GM18867 (cell line): ENCODE data around the gene IGFBP4.

Experiments used
- ATAC-seq: cut with Tn5 transposase; IDR thresholded peaks from one replicate; pipeline ENCODE4 v1.9.1; 2021; ENCODE audit warnings: mild to moderate bottlenecking, moderate library complexity; ENCODE audit not compliant: unreplicated experiment

IGFBP4 gene

DNA sequence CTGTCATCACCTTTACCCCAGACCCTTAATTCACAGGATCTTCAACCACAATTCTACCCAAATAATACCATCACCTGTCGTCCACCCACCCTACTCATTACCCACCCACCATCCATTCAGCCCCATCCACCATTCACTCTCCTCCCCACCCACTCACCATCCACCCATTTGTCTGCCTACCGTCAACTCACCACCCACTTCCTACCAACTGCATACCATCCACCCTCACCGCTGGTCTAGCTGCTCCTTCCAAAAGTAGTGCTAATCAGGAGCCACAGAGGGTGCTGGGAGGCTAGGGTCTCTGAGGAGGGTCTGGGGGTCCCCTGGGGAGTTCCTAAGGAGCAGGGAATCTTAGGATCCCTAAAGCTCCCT, 12.0 kb upstream of the IGFBP4 start:
- ATAC-seq: no peak

DNA sequence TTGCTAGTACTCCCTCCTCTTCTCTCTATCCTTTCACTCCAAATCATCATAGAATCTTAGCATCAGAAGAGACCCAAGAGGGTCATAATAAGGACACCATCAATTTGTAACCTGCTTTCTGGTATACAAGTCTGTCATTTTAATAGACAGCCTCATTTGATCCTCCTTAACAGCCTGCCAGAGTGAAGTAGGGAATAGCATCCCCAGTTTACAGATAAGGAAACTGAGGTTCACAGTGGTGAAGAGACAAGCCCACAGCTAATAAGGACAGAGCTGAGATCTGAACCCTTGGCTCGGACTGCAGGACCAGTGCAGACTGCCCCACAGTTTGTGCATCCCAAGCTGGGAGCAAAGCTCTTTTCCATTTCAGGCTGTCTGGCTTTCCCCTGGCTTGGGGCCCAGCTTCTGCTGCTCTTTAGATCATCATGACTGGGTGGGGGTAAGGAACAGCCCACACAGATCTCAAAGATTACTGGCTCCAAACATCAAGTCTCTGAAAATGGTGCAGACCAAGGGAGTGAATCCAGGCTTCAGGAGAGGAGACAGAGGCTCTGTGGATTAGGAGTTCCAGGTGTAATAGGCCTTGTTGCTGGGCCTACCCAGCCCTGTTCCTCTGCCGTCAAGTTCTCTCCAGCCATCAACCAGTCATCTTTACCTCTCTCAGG, 10.3 kb upstream of the IGFBP4 start:
- ATAC-seq: no peak

DNA sequence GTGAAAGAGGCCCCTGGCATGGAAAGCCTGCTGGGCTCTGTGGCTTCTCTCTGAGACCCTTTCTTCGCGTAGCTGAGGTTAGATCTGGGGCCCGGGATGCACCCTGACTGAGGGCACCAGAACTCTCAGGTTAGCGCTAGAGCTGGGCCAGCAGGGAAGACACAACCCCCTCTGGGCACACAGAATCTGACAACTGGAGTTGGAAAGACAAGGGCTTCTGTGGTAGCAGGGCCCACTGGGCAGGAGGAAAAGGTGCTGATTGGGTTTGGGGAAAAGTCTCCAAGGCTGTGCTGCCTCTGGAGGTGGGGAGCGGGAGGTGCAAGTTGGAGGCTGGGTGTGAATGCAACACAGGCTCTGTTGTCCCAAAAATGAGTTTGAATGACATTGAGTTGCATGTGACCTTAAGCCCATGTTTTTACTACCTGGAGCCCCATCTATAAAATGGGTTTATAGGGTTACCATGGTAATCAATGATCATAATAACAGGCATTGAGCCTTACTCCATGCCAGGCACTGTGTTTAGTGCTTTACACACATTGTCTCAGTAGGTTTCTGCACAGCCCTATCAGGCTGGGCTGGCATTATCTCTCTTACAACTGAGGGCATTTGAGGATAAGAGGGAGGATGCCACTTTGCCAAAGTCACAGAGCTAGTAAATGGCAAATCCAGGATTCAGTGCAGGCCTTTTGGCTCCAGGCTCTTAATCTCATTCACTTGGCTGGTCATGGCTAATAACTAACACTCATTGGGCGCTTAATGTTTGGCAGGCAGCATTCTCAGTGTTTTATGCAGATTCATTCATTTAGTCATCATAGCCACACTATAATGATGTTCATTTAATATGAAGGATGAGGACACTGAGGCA, 9.5 kb upstream of the IGFBP4 start:
- no peak for ATAC-seq

DNA sequence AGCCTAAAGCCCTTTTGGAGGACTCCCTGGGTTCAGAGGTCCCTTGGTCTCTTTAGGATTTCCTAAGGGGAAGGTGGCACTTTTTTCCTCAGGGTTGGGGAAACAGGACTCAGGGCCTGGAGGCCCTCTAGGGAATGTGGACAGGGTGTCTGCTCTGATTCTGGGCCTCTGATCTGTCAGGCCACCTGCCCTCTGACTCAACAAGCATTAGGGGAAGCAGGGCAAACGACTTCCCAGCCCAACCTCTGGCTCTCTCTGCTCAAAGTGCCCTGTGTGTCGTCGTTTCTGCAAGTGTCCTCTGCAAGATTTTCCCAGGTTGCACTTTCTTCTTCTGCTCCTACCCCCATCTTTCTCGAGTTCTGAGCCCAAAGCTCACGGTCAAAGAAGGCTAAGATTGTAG, 6.6 kb upstream of the IGFBP4 start:
- ATAC-seq: no peak

GRCh38 chr17:40437095-40437732, 6.0 kb upstream of the IGFBP4 start:
- ATAC-seq: no peak

DNA sequence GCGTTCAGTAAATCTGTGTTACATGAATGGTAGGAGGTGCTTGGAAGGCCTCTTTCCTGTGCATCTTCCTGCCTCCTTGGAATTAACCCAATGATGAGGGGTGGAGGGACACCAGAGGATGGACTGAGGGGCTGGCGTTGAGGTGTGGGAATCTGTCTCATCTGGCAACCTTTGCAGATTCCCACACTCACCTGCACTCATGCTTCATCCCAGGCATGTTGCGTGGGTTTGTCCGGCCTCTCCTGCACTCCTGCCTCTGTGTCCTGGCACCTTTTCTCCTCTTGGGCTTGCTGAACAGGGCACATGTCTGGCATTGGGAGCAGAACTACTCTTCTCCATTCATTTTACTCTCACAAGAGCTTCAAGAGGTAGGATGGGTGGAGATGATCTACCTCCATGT, 3.1 kb upstream of the IGFBP4 start:
- no peak for ATAC-seq

DNA sequence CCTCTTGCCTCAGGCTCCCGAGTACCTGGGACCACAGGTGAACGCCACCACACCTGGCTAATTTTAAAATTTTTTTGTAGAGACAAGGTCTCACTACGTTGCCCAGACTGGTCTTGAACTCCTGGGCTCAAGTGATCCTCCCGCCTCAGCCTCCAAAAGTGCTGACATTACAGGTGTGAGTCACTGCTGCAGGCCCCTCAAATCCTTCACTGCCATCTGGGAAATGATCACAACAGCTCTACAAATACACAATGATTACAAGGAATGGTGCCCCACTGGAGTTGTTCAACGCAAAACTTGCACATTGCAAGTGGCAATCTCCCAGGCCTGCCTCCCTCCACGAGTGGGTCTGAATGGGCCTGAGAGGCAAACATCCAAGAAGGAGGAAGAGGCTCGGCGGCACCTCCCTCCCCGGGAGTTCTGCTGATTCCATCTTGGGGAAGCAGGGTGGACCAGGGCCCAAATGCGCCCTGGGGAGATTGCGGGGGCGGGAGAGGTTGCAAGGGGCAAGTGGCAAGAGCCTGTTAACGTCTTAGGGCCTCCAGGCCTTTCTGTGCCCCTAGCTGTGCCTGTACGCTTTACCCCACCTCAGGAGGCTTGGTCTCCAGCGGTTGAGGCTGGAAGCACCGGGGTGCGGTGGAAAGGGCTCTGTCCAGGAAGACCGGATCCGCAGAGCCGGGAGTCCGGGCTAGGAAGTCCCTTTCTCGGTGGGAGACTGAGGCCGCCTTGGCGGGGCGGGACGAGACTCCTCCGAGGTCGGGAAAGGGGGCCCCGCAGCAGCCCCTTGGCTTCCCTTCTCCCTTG, 656 bp upstream of the IGFBP4 start:
- ATAC-seq: no peak

- ATAC-seq: no peak
Observed at GRCh38 chr17:40443988-40444899, 994 bp downstream of the IGFBP4 start.

DNA sequence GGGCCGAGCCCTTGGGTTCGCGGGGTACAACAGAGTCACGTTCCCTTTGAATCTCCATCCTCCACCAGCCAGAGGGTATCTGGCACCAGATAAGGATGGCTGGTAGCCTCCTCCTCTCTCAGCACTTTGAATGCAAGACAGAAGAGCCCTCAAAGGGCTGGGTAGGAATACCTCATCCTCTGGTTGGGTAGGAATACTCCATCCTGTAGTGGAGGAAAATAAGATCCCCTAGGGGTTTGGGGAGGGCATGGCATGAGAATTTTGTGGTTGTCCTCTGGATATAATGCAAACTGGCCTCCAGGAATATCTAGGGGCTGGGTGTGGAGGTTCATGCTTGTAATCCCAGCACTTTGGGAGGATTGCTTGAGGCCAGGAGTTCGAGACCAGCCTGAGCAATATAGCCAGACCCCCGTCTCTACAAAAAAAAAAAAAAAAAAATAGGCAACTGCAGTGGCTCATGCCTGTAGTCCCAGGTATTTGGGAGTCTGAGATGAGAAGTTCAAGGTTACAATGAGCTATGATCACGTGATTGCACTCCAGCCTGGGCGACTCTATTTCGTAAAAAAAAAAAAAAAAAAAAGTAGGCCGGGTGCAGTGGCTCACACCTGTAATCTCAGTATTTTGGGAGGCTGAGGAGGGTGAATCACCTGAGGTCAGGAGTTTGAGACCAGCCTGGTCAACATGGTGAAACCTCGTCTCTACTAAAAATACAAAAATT, 2.7 kb downstream of the IGFBP4 start:
- ATAC-seq: no peak

- ATAC-seq: no peak
Observed at GRCh38 chr17:40447148-40447644, 3.9 kb downstream of the IGFBP4 start.

- ATAC-seq: no peak
Observed at GRCh38 chr17:40447806-40448205, 4.6 kb downstream of the IGFBP4 start.

DNA sequence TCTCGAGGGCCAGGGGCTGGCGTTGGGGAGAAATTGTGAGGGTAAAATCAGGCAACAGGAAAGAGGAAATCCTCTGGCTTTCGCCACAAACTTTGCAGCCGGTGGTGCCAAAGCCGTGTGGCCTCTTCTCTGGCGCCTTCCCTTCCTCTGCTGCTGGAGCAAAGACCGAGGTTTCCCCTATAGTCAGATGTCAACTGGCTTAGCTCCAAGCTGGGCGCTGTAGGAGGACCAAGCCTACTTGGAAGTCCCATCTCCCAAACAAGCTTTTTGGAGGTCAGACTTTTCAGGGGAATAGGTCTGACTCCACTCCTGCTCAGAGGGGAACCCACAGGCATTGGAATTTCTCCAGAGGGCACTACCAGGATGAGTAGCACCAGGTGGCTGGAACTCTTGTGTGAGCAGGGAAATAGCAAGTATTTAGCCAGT, 5.0 kb downstream of the IGFBP4 start:
- no peak for ATAC-seq

DNA sequence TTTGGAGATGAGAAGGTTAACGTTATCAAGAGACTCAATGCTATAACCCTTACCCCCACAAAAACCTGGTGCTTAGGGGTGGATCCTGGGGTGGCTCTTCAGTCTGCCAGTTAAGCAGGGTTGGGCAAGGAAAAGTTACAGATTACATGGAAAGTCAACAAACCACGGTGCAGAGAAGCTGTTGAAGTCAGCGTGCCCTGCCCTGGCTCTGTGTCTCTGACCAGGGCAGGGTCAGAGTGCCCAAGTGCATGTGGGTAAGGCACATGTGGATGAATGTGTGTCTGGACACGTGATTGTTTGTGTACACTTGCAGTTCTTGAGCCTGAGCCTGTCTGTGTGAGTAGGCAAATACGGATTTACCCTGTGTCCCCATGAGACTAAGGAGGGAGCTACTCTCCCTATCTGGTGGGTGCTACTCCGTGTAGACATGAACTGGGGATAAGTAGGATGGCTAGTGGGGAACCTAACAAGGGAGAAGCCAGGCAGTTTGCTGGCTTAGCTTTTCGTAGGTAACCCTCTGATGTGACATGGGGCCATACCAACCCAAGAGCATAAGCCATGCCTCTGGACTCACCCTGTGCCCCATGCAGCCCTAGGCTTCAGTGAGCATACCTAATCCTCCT, 5.5 kb downstream of the IGFBP4 start:
- ATAC-seq: no peak

- no peak for ATAC-seq
Observed at GRCh38 chr17:40450175-40450574, 6.9 kb downstream of the IGFBP4 start.

- no peak for ATAC-seq
Observed at GRCh38 chr17:40451420-40451819, 8.2 kb downstream of the IGFBP4 start.

- ATAC-seq: no peak
Observed at GRCh38 chr17:40452216-40452787, 9.1 kb downstream of the IGFBP4 start.

GRCh38 chr17:40452921-40453378, 9.7 kb downstream of the IGFBP4 start:
- no peak for ATAC-seq

DNA sequence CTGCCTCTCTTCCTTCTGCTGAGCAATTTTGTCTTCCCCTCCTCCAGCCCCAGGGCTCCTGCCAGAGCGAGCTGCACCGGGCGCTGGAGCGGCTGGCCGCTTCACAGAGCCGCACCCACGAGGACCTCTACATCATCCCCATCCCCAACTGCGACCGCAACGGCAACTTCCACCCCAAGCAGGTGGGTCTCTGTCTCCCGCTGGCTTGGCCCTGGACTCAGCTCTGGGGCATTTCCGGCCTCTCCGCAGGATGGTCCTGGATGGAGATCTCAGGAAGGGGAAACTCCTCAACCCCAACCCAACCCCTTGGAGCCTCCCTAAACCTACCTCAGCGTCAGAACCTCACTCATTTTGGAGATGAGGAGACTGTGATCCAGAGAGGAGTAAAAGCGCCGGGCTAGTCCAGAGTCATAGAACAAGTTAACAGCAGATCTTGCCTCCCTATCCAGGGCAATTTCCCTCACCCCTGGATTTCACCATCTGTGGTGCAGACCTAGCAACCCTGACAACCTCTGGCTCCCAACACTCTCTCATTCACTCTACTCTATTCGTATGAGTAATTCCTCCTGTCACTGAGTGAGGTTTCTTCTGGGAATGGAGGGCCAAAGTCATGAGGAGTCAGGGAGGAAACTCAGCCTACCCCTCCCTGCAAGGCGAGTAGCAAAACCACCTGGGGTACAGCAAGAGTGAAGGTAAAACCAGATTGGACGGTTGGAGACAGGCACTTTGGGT, 10.8 kb downstream of the IGFBP4 start:
- no peak for ATAC-seq
